LNCAP (cell line): ENCODE results near the gene GAL3ST2.

Experiments
- CTCF ChIP-seq: fragments of 450-650 bp; IDR thresholded peaks from 2 replicates; pipeline ENCODE4 v1.5.1; 2017; ENCODE audit warnings: mild to moderate bottlenecking

The GAL3ST2 gene

GRCh38 chr2:241796610-241797138 lies 20.1 kb downstream of the GAL3ST2 start:
- no peak for TF ChIP-seq CTCF

GRCh38 chr2:241797441-241798080 lies 20.9 kb downstream of the GAL3ST2 start:
- no peak for TF ChIP-seq CTCF

- no peak for TF ChIP-seq CTCF
Observed at GRCh38 chr2:241798081-241798630, 21.5 kb downstream of the GAL3ST2 start.

- no peak for TF ChIP-seq CTCF
Observed at GRCh38 chr2:241798631-241799521, 22.3 kb downstream of the GAL3ST2 start.

GRCh38 chr2:241799522-241800197 lies 23.0 kb downstream of the GAL3ST2 start:
- no peak for TF ChIP-seq CTCF

- TF ChIP-seq CTCF, result no peak
Observed at GRCh38 chr2:241801611-241802420, 25.2 kb downstream of the GAL3ST2 start.
